ENCODE measurements around the gene TEX22.

The TEX22 gene

DNA sequence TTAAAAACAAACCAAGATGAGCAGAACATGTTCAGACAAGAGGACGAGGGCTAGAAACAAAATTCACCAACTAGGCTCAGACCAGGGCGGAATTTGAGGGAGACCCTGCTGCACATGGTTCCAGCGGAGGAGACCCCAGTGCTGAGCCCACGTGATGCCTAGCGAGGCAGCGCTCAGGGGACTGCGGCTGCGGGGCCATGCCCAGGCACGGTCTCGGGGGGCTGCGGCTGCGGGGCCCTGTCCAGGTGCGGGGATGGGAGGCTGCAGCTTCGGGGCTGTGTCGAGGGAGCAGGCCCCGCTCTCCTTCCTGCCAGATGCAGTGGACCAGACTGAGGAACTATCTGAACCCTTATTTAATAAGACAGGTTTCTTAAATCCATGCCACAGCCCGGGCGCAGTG is 63.6 kb downstream of the TEX22 start:
- TF ChIP-seq, protein P1, sequence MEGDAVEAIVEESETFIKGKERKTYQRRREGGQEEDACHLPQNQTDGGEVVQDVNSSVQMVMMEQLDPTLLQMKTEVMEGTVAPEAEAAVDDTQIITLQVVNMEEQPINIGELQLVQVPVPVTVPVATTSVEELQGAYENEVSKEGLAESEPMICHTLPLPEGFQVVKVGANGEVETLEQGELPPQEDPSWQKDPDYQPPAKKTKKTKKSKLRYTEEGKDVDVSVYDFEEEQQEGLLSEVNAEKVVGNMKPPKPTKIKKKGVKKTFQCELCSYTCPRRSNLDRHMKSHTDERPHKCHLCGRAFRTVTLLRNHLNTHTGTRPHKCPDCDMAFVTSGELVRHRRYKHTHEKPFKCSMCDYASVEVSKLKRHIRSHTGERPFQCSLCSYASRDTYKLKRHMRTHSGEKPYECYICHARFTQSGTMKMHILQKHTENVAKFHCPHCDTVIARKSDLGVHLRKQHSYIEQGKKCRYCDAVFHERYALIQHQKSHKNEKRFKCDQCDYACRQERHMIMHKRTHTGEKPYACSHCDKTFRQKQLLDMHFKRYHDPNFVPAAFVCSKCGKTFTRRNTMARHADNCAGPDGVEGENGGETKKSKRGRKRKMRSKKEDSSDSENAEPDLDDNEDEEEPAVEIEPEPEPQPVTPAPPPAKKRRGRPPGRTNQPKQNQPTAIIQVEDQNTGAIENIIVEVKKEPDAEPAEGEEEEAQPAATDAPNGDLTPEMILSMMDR (conservative IDR thresholded peaks at IDR 0.05; ENCODE audit: control insufficient read depth, insufficient read depth, low read depth, low read length) = no peak
- no peak overlapping the region for H3K4me3 ChIP-seq (ENCODE audit: control insufficient read depth, low read depth, low read length)
- no peak for DNase-seq (ENCODE audit: low read depth)

Measured in fibroblast of mammary gland (primary cell).